ENCODE measurements around the gene GLO1.

The GLO1 gene

GRCh38 chr6:38697846-38698245 is 5.1 kb downstream of the GLO1 start:
- no peak overlapping the region for H4K91ac ChIP-seq (ENCODE audit: low read depth, low read length)
- H3K14ac ChIP-seq (ENCODE audit: low read length): no peak overlapping the region
- no peak overlapping the region for H3K27ac ChIP-seq (ENCODE audit: low read depth, low read length)
- H3K4me1 ChIP-seq (ENCODE audit: control insufficient read depth in 1 of 2, insufficient read depth in 2 of 2, low read length in 2 of 2): no peaks in the 10 kb centered on the region
- H2BK12ac ChIP-seq (ENCODE audit: low read length): no peak overlapping the region
- no peak overlapping the region for H3K9ac ChIP-seq (ENCODE audit: low read length)
- H3K4ac ChIP-seq (ENCODE audit: low read depth, low read length): no peak overlapping the region
- no peak overlapping the region for H2AFZ ChIP-seq (ENCODE audit: insufficient read depth, low read length, poor library complexity)
- no peak overlapping the region for H3K4me2 ChIP-seq (ENCODE audit: low read length)
- WGBS (ENCODE audit: extremely low coverage, insufficient coverage, insufficient read length): no CpG with 5 or more reads among the region's 3 CpGs
- no peak overlapping the region for H2AK5ac ChIP-seq (ENCODE audit: low read length)
- peaks cover 2 to 3% of the 10 kb centered on the region in 2 experiments for H3K36me3 ChIP-seq (ENCODE audit: control insufficient read depth in 1 of 2, insufficient read depth in 2 of 2, low read length in 2 of 2)
- H4K12ac ChIP-seq (ENCODE audit: low read depth, low read length): no peak overlapping the region
- no peaks in the 10 kb centered on the region for H3K9me3 ChIP-seq (ENCODE audit: insufficient read depth, low read depth, low read length)
- no peak overlapping the region for H3K18ac ChIP-seq (ENCODE audit: low read length)
- no peak overlapping the region for H2BK120ac ChIP-seq (ENCODE audit: insufficient read depth, low read length, poor library complexity)
- no peak overlapping the region for H3K4me3 ChIP-seq (ENCODE audit: low read depth, low read length)
- DNase-seq: no peak
- H3K79me1 ChIP-seq (ENCODE audit: low read length): peaks cover 5% of the 10 kb centered on the region
- H3K79me2 ChIP-seq (ENCODE audit: control insufficient read depth, insufficient read depth, low read length, poor library complexity): peaks cover 5% of the 10 kb centered on the region
- no peaks in the 10 kb centered on the region for H3K27me3 ChIP-seq (ENCODE audit: insufficient read depth, low read length)
- H2BK5ac ChIP-seq (ENCODE audit: low read depth, low read length, poor library complexity): no peak overlapping the region
- no peak overlapping the region for H3K23ac ChIP-seq (ENCODE audit: low read length)
- H4K8ac ChIP-seq (ENCODE audit: low read depth, low read length): no peak overlapping the region

GRCh38 chr6:38696345-38696744 is 6.6 kb downstream of the GLO1 start:
- no peak overlapping the region for H2AFZ ChIP-seq (ENCODE audit: insufficient read depth, low read length, poor library complexity)
- DNase-seq: no peak
- H3K18ac ChIP-seq (ENCODE audit: low read length): no peak overlapping the region
- no peaks in the 10 kb centered on the region for H3K27me3 ChIP-seq (ENCODE audit: insufficient read depth, low read length)
- no peak overlapping the region for H2BK12ac ChIP-seq (ENCODE audit: low read length)
- H3K27ac ChIP-seq (ENCODE audit: low read depth, low read length): no peak overlapping the region
- H4K12ac ChIP-seq (ENCODE audit: low read depth, low read length): no peak overlapping the region
- H2AK5ac ChIP-seq (ENCODE audit: low read length): no peak overlapping the region
- no peak overlapping the region for H3K4me2 ChIP-seq (ENCODE audit: low read length)
- no peak overlapping the region for H3K23ac ChIP-seq (ENCODE audit: low read length)
- H3K4me1 ChIP-seq (ENCODE audit: control insufficient read depth in 1 of 2, insufficient read depth in 2 of 2, low read length in 2 of 2): no peaks in the 10 kb centered on the region
- H4K8ac ChIP-seq (ENCODE audit: low read depth, low read length): no peak overlapping the region
- H3K4me3 ChIP-seq (ENCODE audit: low read depth, low read length): no peak overlapping the region
- H3K9ac ChIP-seq (ENCODE audit: low read length): no peak overlapping the region
- no peaks in the 10 kb centered on the region for H3K9me3 ChIP-seq (ENCODE audit: insufficient read depth, low read depth, low read length)
- H3K79me1 ChIP-seq (ENCODE audit: low read length): no peaks in the 10 kb centered on the region
- H2BK5ac ChIP-seq (ENCODE audit: low read depth, low read length, poor library complexity): no peak overlapping the region
- no peak overlapping the region for H4K91ac ChIP-seq (ENCODE audit: low read depth, low read length)
- no peak overlapping the region for H3K4ac ChIP-seq (ENCODE audit: low read depth, low read length)
- no peak overlapping the region for H3K14ac ChIP-seq (ENCODE audit: low read length)
- no peaks in the 10 kb centered on the region for H3K79me2 ChIP-seq (ENCODE audit: control insufficient read depth, insufficient read depth, low read length, poor library complexity)
- H2BK120ac ChIP-seq (ENCODE audit: insufficient read depth, low read length, poor library complexity): no peak overlapping the region
- H3K36me3 ChIP-seq (ENCODE audit: control insufficient read depth in 1 of 2, insufficient read depth in 2 of 2, low read length in 2 of 2): peaks cover 2 to 3% of the 10 kb centered on the region in 2 experiments

- Histone ChIP-seq H3K4me2 (ENCODE audit: low read length) (no peak overlapping the region), H2AK5ac (ENCODE audit: low read length) (no peak overlapping the region), H3K14ac (ENCODE audit: low read length) (no peak overlapping the region), H3K9ac (ENCODE audit: low read length) (no peak overlapping the region), H4K8ac (ENCODE audit: low read depth, low read length) (no peak overlapping the region), H3K9me3 (ENCODE audit: insufficient read depth, low read depth, low read length) (no peaks in the 10 kb centered on the region), H3K27ac (ENCODE audit: low read depth, low read length) (no peak overlapping the region), H2BK120ac (ENCODE audit: insufficient read depth, low read length, poor library complexity) (no peak overlapping the region), H4K91ac (ENCODE audit: low read depth, low read length) (no peak overlapping the region), H2AFZ (ENCODE audit: insufficient read depth, low read length, poor library complexity) (no peak overlapping the region), H3K4ac (ENCODE audit: low read depth, low read length) (no peak overlapping the region), H2BK5ac (ENCODE audit: low read depth, low read length, poor library complexity) (no peak overlapping the region), H3K4me1 (ENCODE audit: control insufficient read depth in 1 of 2, insufficient read depth in 2 of 2, low read length in 2 of 2) (no peaks in the 10 kb centered on the region), H2BK12ac (ENCODE audit: low read length) (no peak overlapping the region), H3K36me3 (ENCODE audit: control insufficient read depth in 1 of 2, insufficient read depth in 2 of 2, low read length in 2 of 2) (peaks cover 2 to 3% of the 10 kb centered on the region in 2 experiments), H3K79me2 (ENCODE audit: control insufficient read depth, insufficient read depth, low read length, poor library complexity) (no peaks in the 10 kb centered on the region), H3K27me3 (ENCODE audit: insufficient read depth, low read length) (no peaks in the 10 kb centered on the region), H3K79me1 (ENCODE audit: low read length) (no peaks in the 10 kb centered on the region), H3K23ac (ENCODE audit: low read length) (no peak overlapping the region), H3K18ac (ENCODE audit: low read length) (no peak overlapping the region), H3K4me3 (ENCODE audit: low read depth, low read length) (no peak overlapping the region), H4K12ac (ENCODE audit: low read depth, low read length) (no peak overlapping the region)
- no peak for DNase-seq
- no CpG with 5 or more reads among the region's 1 CpG for WGBS (ENCODE audit: extremely low coverage, insufficient coverage, insufficient read length)
Observed at GRCh38 chr6:38695933-38696332, 7.0 kb downstream of the GLO1 start.

- Histone ChIP-seq H3K9ac (ENCODE audit: low read length) (no peak overlapping the region), H3K4me1 (ENCODE audit: control insufficient read depth in 1 of 2, insufficient read depth in 2 of 2, low read length in 2 of 2) (no peaks in the 10 kb centered on the region), H4K12ac (ENCODE audit: low read depth, low read length) (no peak overlapping the region), H3K9me3 (ENCODE audit: insufficient read depth, low read depth, low read length) (no peaks in the 10 kb centered on the region), H3K4me3 (ENCODE audit: low read depth, low read length) (no peak overlapping the region), H2AK5ac (ENCODE audit: low read length) (no peak overlapping the region), H3K27ac (ENCODE audit: low read depth, low read length) (no peak overlapping the region), H3K4ac (ENCODE audit: low read depth, low read length) (no peak overlapping the region), H2BK12ac (ENCODE audit: low read length) (no peak overlapping the region), H3K79me2 (ENCODE audit: control insufficient read depth, insufficient read depth, low read length, poor library complexity) (no peaks in the 10 kb centered on the region), H3K14ac (ENCODE audit: low read length) (no peak overlapping the region), H2AFZ (ENCODE audit: insufficient read depth, low read length, poor library complexity) (no peak overlapping the region), H3K18ac (ENCODE audit: low read length) (no peak overlapping the region), H3K27me3 (ENCODE audit: insufficient read depth, low read length) (no peaks in the 10 kb centered on the region), H3K79me1 (ENCODE audit: low read length) (no peaks in the 10 kb centered on the region), H4K91ac (ENCODE audit: low read depth, low read length) (no peak overlapping the region), H3K36me3 (ENCODE audit: control insufficient read depth in 1 of 2, insufficient read depth in 2 of 2, low read length in 2 of 2) (peaks cover 2% of the 10 kb centered on the region in 2 experiments), H2BK120ac (ENCODE audit: insufficient read depth, low read length, poor library complexity) (no peak overlapping the region), H3K23ac (ENCODE audit: low read length) (no peak overlapping the region), H2BK5ac (ENCODE audit: low read depth, low read length, poor library complexity) (no peak overlapping the region), H3K4me2 (ENCODE audit: low read length) (no peak overlapping the region), H4K8ac (ENCODE audit: low read depth, low read length) (no peak overlapping the region)
- WGBS (ENCODE audit: extremely low coverage, insufficient coverage, insufficient read length): no CpG with 5 or more reads among the region's 2 CpGs
- DNase-seq: no peak
Observed at GRCh38 chr6:38695227-38695900, 7.6 kb downstream of the GLO1 start.

Measured in trophoblast cell (in vitro differentiated cells and primary cell).